Tibial nerve (tissue), 3 donors: Measurements from ENCODE around the gene ZNFX1.

Source experiments
- POLR2A ChIP-seq, 2 donors: fragments of 450-650 bp; IDR thresholded peaks; one replicate each; pipeline ENCODE4 v1.6.1; 2017; ENCODE audit warnings: antibody characterized with exemption in 2 of 2, mild to moderate bottlenecking in 2 of 2, moderate library complexity in 2 of 2
- TF ChIP-seq, protein P1 (sequence below), 5 experiments: fragments of 200-600 bp in 3 of 5; fragments of 450-650 bp in 2 of 5; sonication (generic) in 3 of 5; IDR thresholded peaks; one replicate each; pipeline ENCODE4 v1.5.1; 2016 to 2019; ENCODE audit warnings: antibody characterized with exemption in 5 of 5, mild to moderate bottlenecking in 3 of 5, moderate library complexity in 2 of 5

DNA sequence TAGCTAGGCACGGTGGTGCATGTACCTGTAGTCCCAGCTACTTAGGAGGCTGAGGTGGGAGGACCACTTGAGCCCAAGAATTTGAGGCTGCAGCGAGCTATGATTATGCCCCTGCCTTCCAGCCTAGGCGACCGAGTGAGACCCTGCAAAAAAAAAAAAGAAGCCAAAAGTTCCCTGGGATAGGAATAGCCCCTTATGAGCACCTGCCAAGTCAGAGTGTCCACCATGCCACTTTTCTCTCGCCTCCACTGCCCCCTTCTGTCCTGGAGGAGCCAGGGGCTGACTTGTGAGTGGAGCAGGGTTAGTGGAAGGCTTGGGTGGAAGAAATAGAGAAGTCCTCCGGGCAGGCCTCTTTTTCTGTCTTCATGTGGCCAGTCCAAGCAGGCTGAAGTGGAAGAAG lies 70.8 kb downstream of the ZNFX1 start:
- TF ChIP-seq POLR2A (IDR thresholded peaks at IDR 0.05): no peak
- TF ChIP-seq, protein P1, sequence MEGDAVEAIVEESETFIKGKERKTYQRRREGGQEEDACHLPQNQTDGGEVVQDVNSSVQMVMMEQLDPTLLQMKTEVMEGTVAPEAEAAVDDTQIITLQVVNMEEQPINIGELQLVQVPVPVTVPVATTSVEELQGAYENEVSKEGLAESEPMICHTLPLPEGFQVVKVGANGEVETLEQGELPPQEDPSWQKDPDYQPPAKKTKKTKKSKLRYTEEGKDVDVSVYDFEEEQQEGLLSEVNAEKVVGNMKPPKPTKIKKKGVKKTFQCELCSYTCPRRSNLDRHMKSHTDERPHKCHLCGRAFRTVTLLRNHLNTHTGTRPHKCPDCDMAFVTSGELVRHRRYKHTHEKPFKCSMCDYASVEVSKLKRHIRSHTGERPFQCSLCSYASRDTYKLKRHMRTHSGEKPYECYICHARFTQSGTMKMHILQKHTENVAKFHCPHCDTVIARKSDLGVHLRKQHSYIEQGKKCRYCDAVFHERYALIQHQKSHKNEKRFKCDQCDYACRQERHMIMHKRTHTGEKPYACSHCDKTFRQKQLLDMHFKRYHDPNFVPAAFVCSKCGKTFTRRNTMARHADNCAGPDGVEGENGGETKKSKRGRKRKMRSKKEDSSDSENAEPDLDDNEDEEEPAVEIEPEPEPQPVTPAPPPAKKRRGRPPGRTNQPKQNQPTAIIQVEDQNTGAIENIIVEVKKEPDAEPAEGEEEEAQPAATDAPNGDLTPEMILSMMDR (IDR thresholded peaks at IDR 0.05): no peak
